NK-92 treated with Interleukin-12 subunit alpha and Interleukin-12 subunit beta, amount 100 ng/mL, for 24 hours (cell line): ENCODE data around the gene POLR3E.

Source experiments
- DNase-seq: peaks from one replicate; lab custom pipeline; 2025; lab: John Stamatoyannopoulos, UW

The POLR3E gene, protein sequence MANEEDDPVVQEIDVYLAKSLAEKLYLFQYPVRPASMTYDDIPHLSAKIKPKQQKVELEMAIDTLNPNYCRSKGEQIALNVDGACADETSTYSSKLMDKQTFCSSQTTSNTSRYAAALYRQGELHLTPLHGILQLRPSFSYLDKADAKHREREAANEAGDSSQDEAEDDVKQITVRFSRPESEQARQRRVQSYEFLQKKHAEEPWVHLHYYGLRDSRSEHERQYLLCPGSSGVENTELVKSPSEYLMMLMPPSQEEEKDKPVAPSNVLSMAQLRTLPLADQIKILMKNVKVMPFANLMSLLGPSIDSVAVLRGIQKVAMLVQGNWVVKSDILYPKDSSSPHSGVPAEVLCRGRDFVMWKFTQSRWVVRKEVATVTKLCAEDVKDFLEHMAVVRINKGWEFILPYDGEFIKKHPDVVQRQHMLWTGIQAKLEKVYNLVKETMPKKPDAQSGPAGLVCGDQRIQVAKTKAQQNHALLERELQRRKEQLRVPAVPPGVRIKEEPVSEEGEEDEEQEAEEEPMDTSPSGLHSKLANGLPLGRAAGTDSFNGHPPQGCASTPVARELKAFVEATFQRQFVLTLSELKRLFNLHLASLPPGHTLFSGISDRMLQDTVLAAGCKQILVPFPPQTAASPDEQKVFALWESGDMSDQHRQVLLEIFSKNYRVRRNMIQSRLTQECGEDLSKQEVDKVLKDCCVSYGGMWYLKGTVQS

DNA sequence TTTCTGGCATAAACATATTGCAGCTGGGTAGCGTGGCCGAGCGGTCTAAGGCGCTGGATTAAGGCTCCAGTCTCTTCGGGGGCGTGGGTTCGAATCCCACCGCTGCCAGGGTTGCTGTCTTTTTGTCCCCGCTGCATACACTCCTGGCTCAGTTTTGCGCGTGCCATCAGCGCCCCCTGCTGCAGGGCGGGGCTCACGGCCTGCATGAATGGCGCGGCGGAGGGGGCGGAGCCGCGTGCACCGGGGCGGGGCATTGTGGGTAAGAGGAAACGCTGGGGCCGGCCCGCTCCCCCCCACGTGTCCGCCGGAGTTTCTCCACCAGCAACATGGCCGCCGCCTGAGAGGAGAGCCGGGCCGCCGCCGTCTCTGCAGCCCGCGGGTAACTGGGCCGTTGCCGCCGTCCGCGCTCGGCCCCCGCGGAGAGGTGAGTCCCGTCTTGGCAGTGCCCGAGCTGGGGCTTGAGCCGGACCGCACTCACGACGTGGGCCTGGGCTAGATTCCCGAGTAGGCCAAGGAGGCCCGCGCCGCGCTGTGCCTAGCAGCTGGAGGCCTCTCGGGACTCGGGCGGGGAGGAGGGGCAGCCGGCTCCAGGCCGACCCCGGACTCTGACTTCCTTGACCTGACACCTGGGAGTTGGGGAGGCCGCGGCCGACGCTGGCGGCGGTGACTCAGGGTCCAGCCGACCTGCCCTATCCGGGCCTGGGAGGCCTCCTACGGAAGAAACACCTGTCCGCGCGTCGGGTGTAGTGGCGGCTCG lies at the start of gene POLR3E:
Gene POLR3E, plus strand, starts transcription at position 296 of the 757 bp plus-strand sequence. CDS start 5,560 bp downstream, outside the sequence.
- peak; percentile 98 for DNase-seq

- no peak for DNase-seq
Measured at GRCh38 chr16:22250522-22250921, 46.7 kb upstream of the POLR3E start.

DNA sequence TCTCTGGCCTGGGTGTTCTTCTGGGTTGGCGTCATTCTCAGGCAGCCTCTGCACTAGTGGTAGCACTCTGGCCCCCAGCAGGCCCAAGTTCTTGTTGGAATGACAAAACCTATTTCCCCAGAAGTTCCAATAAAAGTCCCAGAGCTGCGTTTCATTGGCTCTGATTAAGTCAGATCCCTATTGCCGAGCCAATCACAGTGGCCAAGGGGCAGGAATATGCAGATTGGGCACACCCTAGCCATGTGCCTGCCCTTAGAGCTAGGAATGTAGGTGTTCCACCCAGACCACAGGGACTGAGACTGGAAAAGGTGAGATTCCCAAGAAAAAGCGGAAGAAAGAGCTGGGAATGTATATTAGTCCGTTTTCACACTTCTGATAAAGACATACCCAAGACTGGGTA lies 44.9 kb upstream of the POLR3E start:
- no peak for DNase-seq

- no peak for DNase-seq
Measured at GRCh38 chr16:22253272-22253671, 43.9 kb upstream of the POLR3E start.

DNA sequence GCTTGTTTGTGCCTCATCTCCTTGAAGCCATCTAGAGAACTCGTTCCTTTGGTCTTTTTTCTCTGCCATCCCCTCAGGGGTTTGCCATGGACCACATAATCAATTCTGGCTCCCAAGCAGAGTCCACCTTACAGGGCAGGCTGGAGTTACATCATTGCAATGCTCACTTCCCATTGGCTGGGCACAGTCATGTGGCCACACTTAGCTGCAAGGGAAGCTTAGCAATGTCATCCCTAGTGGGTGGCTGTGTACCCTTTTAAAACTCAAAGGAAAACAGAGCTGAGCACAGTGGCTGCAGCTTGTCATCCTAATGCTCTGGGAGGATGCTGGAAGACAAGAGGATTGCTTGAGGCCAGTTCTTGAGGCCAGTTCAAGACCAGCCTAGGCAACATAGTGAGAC lies 41.9 kb upstream of the POLR3E start:
- no peak for DNase-seq

DNA sequence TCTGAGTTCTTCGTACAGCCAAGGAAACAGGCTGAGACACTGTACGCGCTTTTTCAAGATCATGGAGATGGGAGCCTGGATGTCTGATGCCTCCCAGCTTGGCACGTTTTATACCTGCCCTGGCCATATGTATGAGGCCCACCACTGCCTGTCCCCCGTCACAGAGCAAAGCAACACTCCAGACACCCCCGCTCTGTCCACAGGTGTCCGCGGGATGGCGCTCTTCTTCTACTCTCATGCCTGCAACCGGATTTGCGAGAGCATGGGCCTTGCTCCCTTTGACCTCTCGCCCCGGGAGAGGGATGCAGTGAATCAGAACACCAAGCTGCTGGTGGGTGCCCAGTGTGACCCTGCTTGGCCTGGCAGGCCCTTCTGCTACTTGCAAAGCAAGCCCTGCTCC lies 39.8 kb upstream of the POLR3E start:
- DNase-seq, result no peak

DNA sequence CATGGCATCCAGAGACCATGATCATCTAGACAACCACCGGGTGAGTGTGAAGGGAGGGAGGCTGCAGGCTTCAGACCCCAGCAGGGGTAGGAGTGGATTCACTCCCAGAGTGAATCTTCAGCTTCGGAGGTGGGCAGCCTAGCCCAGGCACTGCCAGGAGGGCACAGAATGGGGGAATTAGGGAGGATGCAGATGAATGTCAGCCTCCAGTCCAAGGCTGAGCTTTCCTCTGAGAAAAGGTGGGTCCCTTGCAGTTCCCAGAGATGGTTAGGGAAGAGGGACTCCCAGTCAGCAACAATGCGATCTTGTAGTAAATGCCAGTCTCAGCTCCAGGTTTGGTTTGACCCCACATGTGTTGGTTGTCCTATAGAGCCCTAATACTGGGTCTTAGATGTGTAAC lies 36.7 kb upstream of the POLR3E start:
- DNase-seq, result no peak

GRCh38 chr16:22262460-22262859 lies 34.7 kb upstream of the POLR3E start:
- no peak for DNase-seq

DNA sequence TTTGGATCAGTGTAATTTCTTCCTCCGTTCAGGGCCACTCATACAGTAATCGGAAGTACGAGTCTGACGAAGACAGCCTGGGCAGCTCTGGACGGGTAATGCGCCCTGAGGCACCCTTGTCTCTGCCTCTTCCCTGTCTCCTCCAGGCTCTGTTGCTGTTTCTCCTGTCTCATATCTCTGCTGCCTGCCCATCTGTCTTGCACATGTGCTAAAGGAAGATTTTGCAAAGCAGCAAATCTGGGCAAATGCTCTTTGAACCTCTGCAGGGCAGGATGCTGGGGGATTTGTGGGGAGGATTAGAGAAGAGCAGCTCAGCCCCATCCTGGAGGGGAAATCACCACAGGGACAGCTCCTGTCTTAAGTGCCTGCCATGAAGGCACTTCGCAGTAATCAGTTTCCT lies 32.4 kb upstream of the POLR3E start:
- DNase-seq, result no peak

DNA sequence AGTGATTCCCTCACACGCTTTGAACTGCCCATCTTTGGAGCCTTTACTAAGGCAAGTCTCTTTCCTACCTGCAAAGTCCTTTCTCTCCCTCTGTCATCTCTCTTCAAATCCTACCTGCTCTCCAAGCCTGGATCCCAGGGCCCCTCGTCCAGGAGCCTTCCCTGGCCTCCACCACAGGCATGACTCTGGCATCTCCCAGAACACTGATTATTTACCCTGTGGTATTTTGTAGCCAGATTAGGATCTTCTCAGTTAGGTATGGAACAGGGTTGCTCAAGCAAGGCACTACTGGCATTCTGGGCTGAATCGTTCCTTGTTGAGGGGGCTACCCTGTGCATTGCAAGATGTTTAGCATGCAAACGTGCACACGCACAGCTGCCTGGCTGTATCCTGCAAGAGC lies 31.9 kb upstream of the POLR3E start:
- no peak for DNase-seq

DNA sequence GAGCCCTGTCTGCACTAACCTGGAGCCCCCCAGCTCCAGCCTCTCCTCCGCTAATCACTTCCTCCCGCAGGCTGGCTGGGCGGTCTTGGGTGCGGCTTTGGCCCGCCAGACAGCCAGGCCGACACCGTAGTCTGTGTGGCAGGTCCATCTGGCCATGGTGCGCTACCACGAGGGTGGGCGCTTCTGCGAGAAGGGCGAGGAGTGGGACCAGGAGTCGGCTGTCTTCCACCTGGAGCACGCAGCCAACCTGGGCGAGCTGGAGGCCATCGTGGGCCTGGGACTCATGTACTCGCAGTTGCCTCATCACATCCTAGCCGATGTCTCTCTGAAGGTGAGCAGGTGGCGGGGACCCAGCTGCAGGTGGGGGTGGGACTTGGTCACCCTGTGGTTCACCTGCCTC lies 30.7 kb upstream of the POLR3E start:
- DNase-seq, result no peak

GRCh38 chr16:22267764-22268163 lies 29.4 kb upstream of the POLR3E start:
- DNase-seq, result no peak

- peak; percentile 5 for DNase-seq
Measured at GRCh38 chr16:22270525-22270924, 26.7 kb upstream of the POLR3E start.

DNA sequence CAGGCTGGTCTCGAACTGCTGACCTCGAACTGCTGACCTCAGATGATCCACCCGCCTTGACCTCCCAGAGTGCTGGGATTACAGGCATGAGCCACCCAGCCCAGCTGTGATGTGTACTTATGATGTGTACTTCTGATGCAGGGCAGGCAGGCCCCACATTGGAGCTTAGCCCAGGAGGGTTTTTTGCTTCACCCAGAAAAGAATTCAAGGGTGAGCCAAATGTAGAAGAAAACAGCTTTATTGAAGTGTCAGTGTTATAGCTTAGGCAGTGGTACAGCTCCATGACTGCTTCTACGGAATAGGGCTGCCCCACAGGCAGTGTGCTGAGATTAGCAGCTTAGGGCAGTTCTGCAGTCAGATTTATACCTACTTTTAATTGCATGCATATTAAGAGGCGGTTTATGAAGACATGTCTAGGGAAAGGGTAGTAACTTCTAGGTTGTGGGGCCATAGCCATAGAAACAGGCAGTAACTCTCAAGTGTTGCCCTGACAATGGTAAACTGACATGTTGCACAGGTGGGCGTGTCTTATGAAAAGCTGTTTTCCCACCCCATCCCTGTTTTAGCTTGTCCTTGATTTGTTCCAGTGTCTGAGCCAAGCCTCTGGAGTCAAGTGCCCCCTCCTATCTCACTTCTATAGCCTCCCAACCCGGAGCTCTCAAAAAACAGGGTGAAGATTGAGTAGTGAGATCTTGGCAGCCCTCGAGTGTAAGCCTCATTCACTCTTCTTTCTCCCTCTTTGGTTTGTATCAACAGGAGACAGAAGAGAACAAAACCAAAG lies 24.1 kb upstream of the POLR3E start:
- DNase-seq, result no peak

DNA sequence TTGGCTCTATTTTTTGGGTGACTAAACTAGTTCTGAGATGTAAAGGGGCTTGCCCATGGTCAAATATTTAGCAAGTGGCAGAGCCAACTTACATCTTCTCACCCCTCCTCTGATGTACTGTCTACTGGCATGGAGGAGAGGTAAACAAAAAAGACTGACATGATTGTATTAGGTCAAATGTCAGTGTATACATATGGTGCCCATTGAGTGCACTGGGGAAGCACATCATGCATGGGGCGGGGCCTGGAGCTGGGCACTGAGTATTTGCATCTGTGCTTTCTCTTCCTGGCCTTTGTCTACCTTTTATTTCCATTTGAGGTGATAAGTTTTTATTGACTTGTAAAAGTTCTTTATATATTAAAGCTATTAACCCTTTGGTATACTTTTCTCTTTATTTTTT lies 22.3 kb upstream of the POLR3E start:
- no peak for DNase-seq

GRCh38 chr16:22278441-22279230 lies 18.6 kb upstream of the POLR3E start:
- no peak for DNase-seq

DNA sequence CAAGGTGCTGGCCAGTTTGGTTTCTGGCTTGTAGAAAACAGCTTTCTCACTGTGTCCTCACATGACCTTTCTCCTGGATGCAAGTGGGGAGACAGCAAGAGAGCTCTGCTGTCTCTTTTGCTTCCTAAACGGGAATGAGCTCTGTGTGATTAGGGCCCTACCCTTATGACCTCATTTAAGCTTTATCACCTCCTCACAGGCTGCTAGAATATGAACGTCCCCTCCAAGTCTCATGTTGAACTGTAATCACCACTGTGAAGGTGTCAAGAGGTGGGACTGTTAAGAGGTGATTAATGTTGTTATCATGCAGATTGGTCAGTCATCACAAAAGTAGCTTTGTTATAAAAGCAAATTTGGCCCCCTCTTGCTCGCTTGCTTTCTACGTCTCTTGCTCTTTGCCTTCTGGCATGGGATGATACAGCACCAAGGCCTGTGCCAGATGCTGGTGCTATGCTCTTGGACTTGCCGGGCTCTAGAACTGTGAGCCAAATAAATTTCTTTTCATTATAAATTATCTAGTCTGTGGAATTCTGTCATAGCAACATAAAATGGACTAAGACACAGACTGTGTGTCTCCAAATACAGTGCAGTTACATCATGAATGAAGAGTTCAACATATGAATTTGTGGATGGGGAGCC lies 14.8 kb upstream of the POLR3E start:
- DNase-seq, result no peak

DNA sequence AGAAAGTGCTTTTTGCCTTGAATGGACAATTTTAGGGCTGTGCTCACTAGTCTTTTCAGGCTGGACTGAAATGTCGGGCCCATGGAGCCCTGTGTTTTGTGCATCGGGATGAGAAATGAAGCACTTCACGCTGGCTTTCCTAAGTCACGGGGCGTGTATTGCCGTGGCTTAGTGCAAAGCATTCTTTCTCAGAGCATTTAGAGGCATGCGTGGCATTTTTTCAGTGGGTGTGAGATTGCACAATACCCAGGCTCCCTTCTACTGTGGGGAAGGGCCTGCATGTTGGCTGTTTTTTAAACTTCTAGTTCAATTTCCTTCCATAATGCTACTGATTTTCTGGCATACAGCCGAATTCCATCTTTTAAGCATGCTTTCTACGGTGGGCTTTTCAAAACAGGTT lies 12.6 kb upstream of the POLR3E start:
- DNase-seq, result no peak

- DNase-seq, result no peak
Measured at GRCh38 chr16:22285080-22285479, 12.1 kb upstream of the POLR3E start.

DNA sequence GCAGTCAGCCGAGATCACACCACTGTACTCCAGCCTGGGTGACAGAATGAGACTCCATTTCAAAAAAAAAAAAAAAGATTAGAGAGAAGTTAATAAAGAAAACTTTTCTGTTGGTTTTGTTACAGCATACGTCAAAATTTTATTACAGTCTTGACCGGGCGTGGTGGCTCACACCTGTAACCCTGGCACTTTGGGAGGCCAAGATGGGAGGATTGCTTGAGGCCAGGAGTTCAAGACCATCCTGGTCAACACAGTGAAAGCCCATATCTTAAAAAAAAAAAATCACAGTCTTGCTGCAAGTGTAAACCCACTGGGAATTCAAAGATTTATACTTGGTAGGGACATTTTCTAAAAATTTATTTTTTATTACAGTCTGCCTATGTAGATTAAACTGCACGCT lies 6.2 kb upstream of the POLR3E start:
- no peak for DNase-seq

DNA sequence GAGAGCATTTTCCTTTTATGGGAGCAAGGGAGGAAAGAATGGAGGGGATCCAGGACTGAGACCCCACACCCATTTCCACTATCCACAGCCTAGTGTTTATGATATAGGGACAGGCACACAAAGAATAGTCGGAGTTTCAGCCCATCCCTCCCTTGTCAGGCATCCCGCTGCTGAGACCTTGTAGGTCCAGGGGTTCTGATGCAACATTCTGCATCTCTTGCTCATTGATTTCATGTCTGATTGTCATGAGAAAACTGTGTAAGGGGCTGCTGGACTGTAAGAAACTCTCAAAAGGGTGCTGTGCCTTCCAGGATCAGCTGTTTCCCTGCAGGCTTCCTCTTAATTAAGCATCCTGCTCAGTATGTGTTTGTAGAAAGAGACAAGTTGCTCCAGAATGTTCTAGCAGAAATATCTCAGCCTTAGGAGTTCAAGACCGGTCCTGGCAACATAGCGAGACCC lies 5.3 kb upstream of the POLR3E start:
- no peak for DNase-seq
